Motor neuron (in vitro differentiated cells): Measurements from ENCODE around the gene GREM1. TPM values are rescaled to one million over a fixed set of nuclear protein-coding genes. Genes with fewer than 3 reads are reported as not detected.

Source experiments
- ATAC-seq, 8 experiments: fragments of 200-7000 bp; cut with Tn5 transposase; replicated peaks in 6 of 8; 2 replicates each; pipeline ENCODE4 v1.8.0; 2021; ENCODE audit warnings: mild to moderate bottlenecking in 8 of 8, moderate library complexity in 8 of 8
- H3K27ac ChIP-seq, 2 donors: fragments of 250-450 bp; sonication (Bioruptor Pico); 2 replicates each; pipeline ENCODE4 v1.9.0; 2021; ENCODE audit warnings: antibody characterized with exemption in 2 of 2, mild to moderate bottlenecking in 2 of 2, moderate library complexity in 1 of 2
- H3K4me1 ChIP-seq, 2 donors: fragments of 250-450 bp; sonication (Bioruptor Pico); replicated peaks in 1 of 2; 2 replicates each; pipeline ENCODE4 v1.6.1; 2021; ENCODE audit warnings: antibody characterized with exemption in 2 of 2, mild to moderate bottlenecking in 2 of 2, moderate library complexity in 1 of 2
- H3K4me3 ChIP-seq, 5 donors: fragments of 250-450 bp; sonication (Bioruptor Pico); 2 replicates each; pipeline ENCODE4 v1.9.0; 2021; ENCODE audit warnings: antibody characterized with exemption in 5 of 5, mild to moderate bottlenecking in 5 of 5, moderate library complexity in 4 of 5
- WGBS, 10 experiments: fragments of 450-650 bp; shearing (Covaris generic); methylation state at CpG; one replicate each; pipeline ENCODE4 v1.0.0; 2022; 5-methylcytosine and 5-hydroxymethylcytosine counted together
- in situ Hi-C, 9 experiments: fragments of 400-800 bp; cut with MboI; loops; one replicate each; pipeline ENCODE4 v1.15.0; 2021; ENCODE audit warnings: low sequenced_read_pairs in 9 of 9, low pct_unique_long_range_greater_than_20kb in 2 of 9; ENCODE audit not compliant: unreplicated experiment in 9 of 9
- total RNA-seq, 8 experiments: library from RNA; unstranded; fragments of 300-600 nt; gene quantifications; 2 replicates each; pipeline versions ENCODE4 v1.2.3 to v1.2.4, GENCODE V29; 2022

GREM1 gene
- total RNA-seq, 8 experiments from 2014 or later, result under 0.01 to 12.0 (median 0.13) TPM

GRCh38 chr15:32704395-32704981 lies 13.3 kb upstream of the GREM1 start:
- in situ Hi-C loops, result no loop called here
- Histone ChIP-seq H3K4me3 (no peak overlapping the region), H3K27ac (no peak overlapping the region), H3K4me1 (no peaks in the 10 kb centered on the region)
- WGBS, 10 experiments, result 0 to 87% (median 61%) methylated on average over 1 to 8 of the region's 8 CpGs
- peak in 2 of 8 experiments; percentile 15 to 43 for ATAC-seq

GRCh38 chr15:32705446-32705845 lies 12.4 kb upstream of the GREM1 start:
- in situ Hi-C loops, result no loop called here
- Histone ChIP-seq H3K4me3 (no peak overlapping the region), H3K4me1 (no peaks in the 10 kb centered on the region), H3K27ac (no peak overlapping the region)
- WGBS, 10 experiments, result 14 to 100% (median 87%) methylated on average over 1 to 2 of the region's 2 CpGs
- no peak for ATAC-seq

- Histone ChIP-seq H3K4me3 (no peak overlapping the region), H3K4me1 (no peaks in the 10 kb centered on the region), H3K27ac (no peak overlapping the region)
- ATAC-seq, result peak in 2 of 8 experiments; percentile 36 to 50
- in situ Hi-C loops, result no loop called here
- WGBS, 10 experiments, result 0 to 80% (median 10%) methylated on average over 1 to 3 of the region's 3 CpGs; no CpG with 5 or more reads in 4 of the 10 experiments
Observed at GRCh38 chr15:32706704-32707103, 11.1 kb upstream of the GREM1 start.

- in situ Hi-C loops, result no loop called here
- ATAC-seq, result no peak
- H3K27ac ChIP-seq, result no peak overlapping the region
- 42 to 100% (median 74%) methylated on average over 1 to 6 of the region's 6 CpGs; no CpG with 5 or more reads in 1 of the 10 experiments for WGBS, 10 experiments
- no peak overlapping the region for H3K4me3 ChIP-seq
- H3K4me1 ChIP-seq, result no peaks in the 10 kb centered on the region
Observed at GRCh38 chr15:32707436-32707835, 10.4 kb upstream of the GREM1 start.

- Histone ChIP-seq H3K4me3 (no peak overlapping the region), H3K27ac (no peak overlapping the region), H3K4me1 (no peaks in the 10 kb centered on the region)
- in situ Hi-C loops, result no loop called here
- no peak for ATAC-seq
- 30 to 90% (median 77%) methylated on average over 2 to 9 of the region's 9 CpGs for WGBS, 10 experiments
Observed at GRCh38 chr15:32709295-32710033, 8.3 kb upstream of the GREM1 start.

GRCh38 chr15:32715276-32715675 lies 2.5 kb upstream of the GREM1 start:
- WGBS, 10 experiments, result 6 to 93% (median 60%) methylated on average over 1 to 4 of the region's 4 CpGs
- H3K27ac ChIP-seq, result no peak overlapping the region
- H3K4me1 ChIP-seq, result peaks cover 0 to 10% of the 10 kb centered on the region in 2 donors
- no peak for ATAC-seq
- in situ Hi-C loops, result no loop called here
- H3K4me3 ChIP-seq, result no peak overlapping the region

GRCh38 chr15:32716216-32716914 lies 1.4 kb upstream of the GREM1 start:
- 6 to 79% (median 39%) methylated on average over 4 to 13 of the region's 13 CpGs for WGBS, 10 experiments
- in situ Hi-C loops, result no loop called here
- Histone ChIP-seq H3K27ac (no peak overlapping the region), H3K4me1 (peaks cover 0 to 10% of the 10 kb centered on the region in 2 donors), H3K4me3 (no peak overlapping the region)
- no peak for ATAC-seq

GRCh38 chr15:32716915-32717425 lies 834 bp upstream of the GREM1 start:
- in situ Hi-C loops, result no loop called here
- Histone ChIP-seq H3K4me3 (peak overlapping the region; percentile 20 to 35 (median 30)), H3K27ac (no peak overlapping the region), H3K4me1 (peaks cover 0 to 10% of the 10 kb centered on the region in 2 donors)
- peak in 2 of 8 experiments; percentile 4 to 8 for ATAC-seq
- WGBS, 10 experiments, result 0 to 57% (median 26%) methylated on average over 3 to 12 of the region's 21 CpGs

GRCh38 chr15:32718227-32718820 lies 520 bp downstream of the GREM1 start:
- no peak overlapping the region for H3K27ac ChIP-seq
- in situ Hi-C loops, result no loop called here
- 0 to 20% (median 0%) methylated on average over 2 to 7 of the region's 60 CpGs; no CpG with 5 or more reads in 7 of the 10 experiments for WGBS, 10 experiments
- peak in 7 of 8 experiments; percentile 29 to 57 (median 42) for ATAC-seq
- H3K4me3 ChIP-seq, result peak overlapping the region; percentile 20 to 35 (median 30)
- H3K4me1 ChIP-seq, result peaks cover 0 to 10% of the 10 kb centered on the region in 2 donors

GRCh38 chr15:32718821-32719716 lies 1.3 kb downstream of the GREM1 start:
- Histone ChIP-seq H3K4me1 (peaks cover 0 to 10% of the 10 kb centered on the region in 2 donors), H3K4me3 (peak overlapping the region; percentile 20 to 35 (median 30)), H3K27ac (no peak overlapping the region)
- ATAC-seq, result peak; percentile 45 to 66 (median 58)
- in situ Hi-C loops, result no loop called here
- WGBS, 10 experiments, result 0 to 7% (median 3%) methylated on average over 1 to 17 of the region's 70 CpGs; no CpG with 5 or more reads in 1 of the 10 experiments

GRCh38 chr15:32721596-32721995 lies 3.8 kb downstream of the GREM1 start:
- whole genome bisulfite sequencing, 10 experiments, result 0 to 88% (median 76%) methylated on average over 1 to 5 of the region's 6 CpGs
- no peak for ATAC-seq
- peaks cover 0 to 10% of the 10 kb centered on the region in 2 donors for H3K4me1 ChIP-seq
- H3K4me3 ChIP-seq, result no peak overlapping the region
- in situ Hi-C loops, result no loop called here
- no peak overlapping the region for H3K27ac ChIP-seq

GRCh38 chr15:32722136-32722535 lies 4.3 kb downstream of the GREM1 start:
- Histone ChIP-seq H3K4me3 (no peak overlapping the region), H3K4me1 (peaks cover 0 to 10% of the 10 kb centered on the region in 2 donors), H3K27ac (no peak overlapping the region)
- in situ Hi-C loops, result no loop called here
- ATAC-seq, result no peak
